ENCODE measurements around the gene CGRRF1. TPM values are rescaled to one million over a fixed set of nuclear protein-coding genes. Genes with fewer than 3 reads are reported as not detected.

The CGRRF1 gene
- total RNA-seq, 1 experiment from 2014 or later = 19.1 TPM

- Histone ChIP-seq H3K9ac (ENCODE audit: extremely low read depth, insufficient read length, low read length) (no peak overlapping the region), H2AK5ac (ENCODE audit: insufficient read length, low read length) (no peak overlapping the region), H2BK15ac (ENCODE audit: low read depth, low read length) (no peak overlapping the region), H3K14ac (ENCODE audit: insufficient read depth, low read length) (no peak overlapping the region), H3K79me2 (ENCODE audit: insufficient read depth, low read length) (no peaks in the 10 kb centered on the region), H3K18ac (ENCODE audit: insufficient read length, low read depth, low read length) (no peak overlapping the region), H4K5ac (ENCODE audit: insufficient read length, low read depth, low read length) (no peak overlapping the region), H3K4me2 (ENCODE audit: insufficient read depth, insufficient read length, low read length) (no peak overlapping the region), H4K20me1 (ENCODE audit: control insufficient read depth, insufficient read depth, insufficient read length) (no peaks in the 10 kb centered on the region), H3K4me1 (ENCODE audit: insufficient read depth, low read length) (no peaks in the 10 kb centered on the region), H2BK12ac (ENCODE audit: insufficient read length, low read depth, low read length) (no peak overlapping the region), H3K9me3 (ENCODE audit: control insufficient read depth, low read depth, low read length) (no peaks in the 10 kb centered on the region), H4K8ac (replicated peaks; ENCODE audit: insufficient read length, low read depth, low read length) (no peak overlapping the region), H2BK5ac (ENCODE audit: insufficient read length, low read length) (no peak overlapping the region), H3K56ac (ENCODE audit: insufficient read length, low read depth, low read length) (no peak overlapping the region), H2BK20ac (ENCODE audit: low read depth, low read length, poor library complexity, severe bottlenecking) (no peak overlapping the region), H3K4ac (ENCODE audit: low read depth, low read length) (no peak overlapping the region), H3T11ph (ENCODE audit: low read length) (no peak overlapping the region), H3K23ac (ENCODE audit: insufficient read length, low read depth, low read length) (no peak overlapping the region), H3K27me3 (ENCODE audit: insufficient read depth, low read length) (no peaks in the 10 kb centered on the region), H4K91ac (ENCODE audit: insufficient read length, low read depth, low read length) (no peak overlapping the region), H3K79me1 (ENCODE audit: insufficient read depth, low read depth, low read length, poor library complexity, severe bottlenecking) (no peaks in the 10 kb centered on the region), H2BK120ac (ENCODE audit: low read depth, low read length, poor library complexity, severe bottlenecking) (no peak overlapping the region), H3K27ac (ENCODE audit: insufficient read length, low read depth, low read length) (no peak overlapping the region), H2AFZ (ENCODE audit: low read length) (no peak overlapping the region), H3K23me2 (ENCODE audit: insufficient read length, low read depth, low read length, poor library complexity, severe bottlenecking) (no peaks in the 10 kb centered on the region)
- no peak for DNase-seq
- Mint-ChIP-seq H3K4me1 (peaks cover 16 to 19% of the 10 kb centered on the region in 2 experiments), H3K27ac (peak overlapping the region in 2 of 3 experiments; percentile 71 to 75; a peak in 2 of 7 replicates), H3K27me3 (ENCODE audit: low read depth) (peaks cover 2% of the 10 kb centered on the region; the same call in 1 of the 2 replicates), H3K4me3 (no peak overlapping the region), H3K36me3 (ENCODE audit: insufficient read depth in 1 of 3, low read depth in 3 of 3) (peaks cover 12 to 28% (median 25%) of the 10 kb centered on the region in 3 experiments), H3K9me3 (peaks cover 5 to 11% of the 10 kb centered on the region in 2 experiments)
- no peak for TF ChIP-seq CTCF (conservative IDR thresholded peaks at IDR 0.05)
- no CpG with 5 or more reads among the region's 4 CpGs for WGBS (ENCODE audit: extremely low coverage, insufficient read length, low lambda C conversion rate)
Observed at GRCh38 chr14:54472315-54472714, 37.4 kb upstream of the CGRRF1 start.

Data from H9 (cell line).